ENCODE measurements around the gene VPS41.

VPS41 gene

GRCh38 chr7:38873433-38873832 is 35.6 kb downstream of the VPS41 start:
- TF ChIP-seq ZFX (IDR thresholded peaks at IDR 0.05) (no peak), CTCF (conservative IDR thresholded peaks at IDR 0.05) (no peak)
- no peak overlapping the region for H3K27ac ChIP-seq

- TF ChIP-seq CTCF (conservative IDR thresholded peaks at IDR 0.05) (no peak), ZFX (IDR thresholded peaks at IDR 0.05) (no peak)
- no peak overlapping the region for H3K27ac ChIP-seq
Observed at GRCh38 chr7:38872202-38872601, 36.8 kb downstream of the VPS41 start.

GRCh38 chr7:38870147-38870546 is 38.8 kb downstream of the VPS41 start:
- no peak overlapping the region for H3K27ac ChIP-seq
- TF ChIP-seq ZFX (IDR thresholded peaks at IDR 0.05) (no peak), CTCF (conservative IDR thresholded peaks at IDR 0.05) (no peak)

- TF ChIP-seq CTCF (conservative IDR thresholded peaks at IDR 0.05) (no peak), ZFX (IDR thresholded peaks at IDR 0.05) (no peak)
Observed at GRCh38 chr7:38863601-38864291, 45.2 kb downstream of the VPS41 start.

GRCh38 chr7:38862666-38863065 is 46.3 kb downstream of the VPS41 start:
- no peak for TF ChIP-seq ZFX (IDR thresholded peaks at IDR 0.05)
- TF ChIP-seq CTCF (conservative IDR thresholded peaks at IDR 0.05): no peak
- H3K27ac ChIP-seq: no peak overlapping the region

More at GRCh38 chr7:38863601-38864291, 45.2 kb downstream of the VPS41 start:
- H3K27ac ChIP-seq: no peak overlapping the region

- H3K27ac ChIP-seq: no peak overlapping the region
- no peak for TF ChIP-seq ZFX (IDR thresholded peaks at IDR 0.05)
- TF ChIP-seq CTCF (conservative IDR thresholded peaks at IDR 0.05): no peak
Observed at GRCh38 chr7:38858259-38858884, 50.6 kb downstream of the VPS41 start.

- no peak overlapping the region for H3K27ac ChIP-seq
- TF ChIP-seq ZFX (IDR thresholded peaks at IDR 0.05) (no peak), CTCF (conservative IDR thresholded peaks at IDR 0.05) (no peak)
Observed at GRCh38 chr7:38855867-38856266, 53.1 kb downstream of the VPS41 start.
